GM21576 (cell line): ENCODE results near the gene KDM6B.
"Not testable (repeated sequence)": the region's sequence is repeated elsewhere in the genome, so short reads cannot be mapped to it uniquely, and the experiment has no call there.

Experiments
- ATAC-seq: cut with Tn5 transposase; IDR thresholded peaks from one replicate; pipeline ENCODE4 v1.9.1; 2021; ENCODE audit warnings: mild to moderate bottlenecking, moderate library complexity; ENCODE audit not compliant: unreplicated experiment

KDM6B gene

DNA sequence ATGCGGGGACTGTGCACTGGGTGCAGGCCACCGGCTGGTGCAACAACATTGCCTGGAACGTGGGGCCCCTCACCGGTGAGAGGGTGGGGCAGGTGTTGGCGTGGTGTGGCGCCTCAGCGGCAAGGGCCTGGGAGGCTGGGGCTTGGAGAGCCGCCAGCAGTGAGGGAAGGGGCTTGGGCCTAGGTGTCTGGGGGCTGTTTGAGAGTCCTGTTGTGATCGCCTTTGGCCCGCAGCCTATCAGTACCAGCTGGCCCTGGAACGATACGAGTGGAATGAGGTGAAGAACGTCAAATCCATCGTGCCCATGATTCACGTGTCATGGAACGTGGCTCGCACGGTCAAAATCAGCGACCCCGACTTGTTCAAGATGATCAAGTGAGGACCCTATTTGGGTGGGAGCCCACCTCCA lies 18.2 kb downstream of the KDM6B start:
- ATAC-seq = no peak

DNA sequence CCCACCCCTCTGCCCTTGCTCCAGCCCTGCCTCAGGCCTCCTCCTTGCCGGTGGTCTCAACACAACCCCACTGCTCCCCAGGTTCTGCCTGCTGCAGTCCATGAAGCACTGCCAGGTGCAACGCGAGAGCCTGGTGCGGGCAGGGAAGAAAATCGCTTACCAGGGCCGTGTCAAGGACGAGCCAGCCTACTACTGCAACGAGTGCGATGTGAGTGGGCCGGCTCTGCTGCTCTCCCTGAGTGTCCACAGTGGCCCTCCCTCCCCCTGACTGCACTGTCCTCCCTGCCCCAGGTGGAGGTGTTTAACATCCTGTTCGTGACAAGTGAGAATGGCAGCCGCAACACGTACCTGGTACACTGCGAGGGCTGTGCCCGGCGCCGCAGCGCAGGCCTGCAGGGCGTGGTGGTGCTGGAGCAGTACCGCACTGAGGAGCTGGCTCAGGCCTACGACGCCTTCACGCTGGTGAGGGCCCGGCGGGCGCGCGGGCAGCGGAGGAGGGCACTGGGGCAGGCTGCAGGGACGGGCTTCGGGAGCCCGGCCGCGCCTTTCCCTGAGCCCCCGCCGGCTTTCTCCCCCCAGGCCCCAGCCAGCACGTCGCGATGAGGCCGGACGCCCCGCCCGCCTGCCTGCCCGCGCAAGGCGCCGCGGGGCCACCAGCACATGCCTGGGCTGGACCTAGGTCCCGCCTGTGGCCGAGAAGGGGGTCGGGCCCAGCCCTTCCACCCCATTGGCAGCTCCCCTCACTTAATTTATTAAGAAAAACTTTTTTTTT lies 19.1 kb downstream of the KDM6B start:
- no peak for ATAC-seq

DNA sequence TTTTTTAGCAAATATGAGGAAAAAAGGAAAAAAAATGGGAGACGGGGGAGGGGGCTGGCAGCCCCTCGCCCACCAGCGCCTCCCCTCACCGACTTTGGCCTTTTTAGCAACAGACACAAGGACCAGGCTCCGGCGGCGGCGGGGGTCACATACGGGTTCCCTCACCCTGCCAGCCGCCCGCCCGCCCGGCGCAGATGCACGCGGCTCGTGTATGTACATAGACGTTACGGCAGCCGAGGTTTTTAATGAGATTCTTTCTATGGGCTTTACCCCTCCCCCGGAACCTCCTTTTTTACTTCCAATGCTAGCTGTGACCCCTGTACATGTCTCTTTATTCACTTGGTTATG lies 19.6 kb downstream of the KDM6B start:
- no peak for ATAC-seq

DNA sequence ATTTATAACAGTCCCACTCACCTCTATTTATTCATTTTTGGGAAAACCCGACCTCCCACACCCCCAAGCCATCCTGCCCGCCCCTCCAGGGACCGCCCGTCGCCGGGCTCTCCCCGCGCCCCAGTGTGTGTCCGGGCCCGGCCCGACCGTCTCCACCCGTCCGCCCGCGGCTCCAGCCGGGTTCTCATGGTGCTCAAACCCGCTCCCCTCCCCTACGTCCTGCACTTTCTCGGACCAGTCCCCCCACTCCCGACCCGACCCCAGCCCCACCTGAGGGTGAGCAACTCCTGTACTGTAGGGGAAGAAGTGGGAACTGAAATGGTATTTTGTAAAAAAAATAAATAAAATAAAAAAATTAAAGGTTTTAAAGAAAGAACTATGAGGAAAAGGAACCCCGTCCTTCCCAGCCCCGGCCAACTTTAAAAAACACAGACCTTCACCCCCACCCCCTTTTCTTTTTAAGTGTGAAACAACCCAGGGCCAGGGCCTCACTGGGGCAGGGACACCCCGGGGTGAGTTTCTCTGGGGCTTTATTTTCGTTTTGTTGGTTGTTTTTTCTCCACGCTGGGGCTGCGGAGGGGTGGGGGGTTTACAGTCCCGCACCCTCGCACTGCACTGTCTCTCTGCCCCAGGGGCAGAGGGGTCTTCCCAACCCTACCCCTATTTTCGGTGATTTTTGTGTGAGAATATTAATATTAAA lies 20.2 kb downstream of the KDM6B start:
- no peak for ATAC-seq

DNA sequence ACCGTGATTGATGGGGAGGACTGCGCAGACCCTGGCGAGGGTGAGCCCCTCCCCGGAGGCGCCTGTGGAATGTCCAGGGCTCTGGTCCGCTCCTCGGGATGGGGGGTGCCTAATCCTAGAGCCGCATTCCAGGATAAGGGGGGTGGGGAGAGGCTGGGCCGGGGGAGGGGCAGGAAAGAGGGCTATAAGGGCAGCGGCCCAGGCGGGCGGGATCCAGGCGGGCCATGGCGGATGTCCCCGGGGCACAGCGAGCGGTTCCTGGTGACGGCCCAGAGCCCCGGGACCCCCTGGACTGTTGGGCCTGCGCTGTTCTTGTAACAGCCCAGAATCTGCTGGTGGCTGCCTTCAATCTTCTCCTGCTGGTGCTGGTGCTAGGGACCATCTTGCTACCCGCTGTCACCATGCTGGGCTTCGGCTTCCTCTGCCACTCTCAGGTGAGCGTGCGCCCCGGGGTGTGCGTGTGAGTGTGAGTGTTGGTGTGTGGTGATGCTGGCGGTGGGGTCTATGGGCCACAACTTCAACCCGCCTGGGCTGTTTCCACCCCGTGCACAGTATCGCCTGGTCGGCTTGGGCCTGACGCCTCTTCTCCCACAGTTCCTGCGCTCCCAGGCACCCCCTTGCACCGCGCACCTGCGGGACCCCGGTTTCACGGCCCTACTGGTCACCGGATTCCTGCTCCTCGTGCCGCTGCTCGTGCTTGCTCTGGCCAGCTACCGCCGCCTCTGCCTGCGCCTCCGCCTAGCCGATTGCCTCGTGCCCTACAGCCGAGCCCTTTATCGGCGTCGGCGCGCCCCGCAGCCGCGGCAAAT lies 21.0 kb downstream of the KDM6B start, which contains the start of gene TMEM88:
TSS of gene TMEM88 (plus strand) at position 216 of the 809 bp plus-strand sequence. CDS start at position 225, 9 bp downstream.
- no peak for ATAC-seq

DNA sequence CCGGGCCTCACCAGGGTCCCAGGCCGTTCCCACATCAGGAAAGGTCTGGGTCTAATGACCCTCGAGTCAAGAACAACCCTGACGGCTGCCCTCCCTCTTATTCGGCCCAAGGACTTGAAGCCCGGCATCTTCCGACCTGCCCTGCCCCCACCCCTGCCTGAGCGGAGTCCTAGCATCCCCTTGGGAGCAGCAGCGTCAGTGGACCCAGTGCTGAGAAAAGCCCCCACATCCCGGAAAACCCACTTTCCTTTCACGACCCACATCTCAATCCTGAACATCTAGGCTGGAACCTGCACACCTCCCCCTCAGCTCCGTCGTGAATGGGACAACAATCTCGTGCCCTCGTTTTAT lies 21.6 kb downstream of the KDM6B start:
- no peak for ATAC-seq

DNA sequence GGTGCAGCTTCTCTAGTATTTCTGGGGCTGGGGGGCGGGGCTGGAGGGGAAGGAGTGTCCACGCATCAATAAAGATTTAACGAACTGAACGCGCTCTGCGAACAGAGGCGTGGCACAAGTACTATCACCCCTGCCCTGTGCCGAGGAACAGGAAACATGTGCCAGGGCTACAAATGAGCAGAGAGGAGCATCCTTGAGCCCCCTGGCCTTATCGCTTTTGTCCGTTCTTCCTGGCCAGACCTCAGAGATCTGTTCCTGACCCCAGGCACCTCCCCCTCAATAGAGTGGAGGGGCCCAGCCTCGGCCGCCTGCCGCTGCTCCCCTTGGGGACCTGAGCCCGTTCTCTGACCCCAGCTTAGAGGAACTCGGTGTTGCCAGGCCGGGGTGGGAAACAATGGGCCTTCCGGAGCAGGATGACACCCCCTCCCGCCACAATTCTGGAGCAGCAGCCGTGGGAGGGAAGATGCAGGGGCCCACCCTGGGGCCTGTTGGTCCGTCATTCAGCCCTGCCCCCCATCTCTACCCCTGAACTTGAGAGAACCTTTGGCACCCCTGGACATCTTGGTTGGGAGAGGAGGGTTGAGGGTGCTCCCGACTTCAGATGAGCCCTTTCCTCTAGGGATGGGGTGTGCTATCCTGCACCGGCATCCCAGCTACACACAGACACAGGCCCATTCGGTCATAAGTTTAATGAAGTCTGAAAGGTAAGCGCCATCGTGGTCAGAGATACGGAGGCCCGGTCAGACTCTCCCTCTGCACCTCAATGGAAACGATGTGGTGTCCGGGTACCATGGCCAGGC lies 22.2 kb downstream of the KDM6B start:
- no peak for ATAC-seq

DNA sequence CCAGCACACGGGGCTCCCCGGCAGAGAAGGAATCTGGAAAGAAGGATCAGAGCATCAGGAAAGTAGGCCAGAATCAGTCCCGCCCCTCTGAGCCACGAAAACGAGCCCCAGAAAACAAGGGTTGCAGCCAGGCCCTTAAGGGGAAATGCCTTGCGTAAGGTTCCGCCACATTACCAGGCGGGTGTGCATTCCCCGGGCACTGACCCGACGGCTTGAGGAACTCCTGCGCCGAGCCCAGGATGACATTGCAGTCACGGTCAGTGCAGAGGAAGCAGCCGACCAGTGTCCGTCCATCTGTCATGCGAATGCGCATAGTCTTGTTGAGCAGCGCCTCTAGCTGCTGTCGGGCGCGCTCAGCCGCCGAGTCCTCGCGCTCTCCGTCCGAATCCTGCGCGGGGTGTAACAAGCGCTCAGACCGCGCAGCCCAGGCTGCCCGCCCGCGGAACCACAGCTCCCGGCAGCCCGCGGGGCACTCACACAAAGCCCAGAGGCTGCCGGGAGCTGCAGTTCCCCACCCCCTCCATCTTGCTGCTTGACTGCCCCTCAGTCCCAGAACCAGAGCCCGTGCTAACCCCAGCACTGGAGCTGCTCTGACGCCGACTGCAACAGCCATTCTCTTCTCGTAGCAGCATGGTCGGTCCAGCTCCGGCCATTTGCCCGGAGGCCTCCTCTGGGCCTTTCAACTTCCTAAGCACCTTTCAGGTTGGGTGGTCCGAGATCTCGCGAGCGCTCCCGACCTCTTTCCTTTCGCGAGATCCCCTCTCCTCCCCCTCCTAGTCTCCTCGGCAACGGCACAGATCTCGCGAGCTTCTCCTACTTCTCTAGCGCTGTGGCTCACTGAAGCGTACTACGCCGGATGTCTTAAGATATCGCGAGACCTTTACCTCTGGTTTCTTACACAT lies 23.0 kb downstream of the KDM6B start, which contains the start of gene NAA38:
TSS of gene NAA38 (minus strand) at position 749 of the 902 bp plus-strand sequence. CDS start at position 653, 96 bp downstream.
- ATAC-seq = peak; percentile 62

DNA sequence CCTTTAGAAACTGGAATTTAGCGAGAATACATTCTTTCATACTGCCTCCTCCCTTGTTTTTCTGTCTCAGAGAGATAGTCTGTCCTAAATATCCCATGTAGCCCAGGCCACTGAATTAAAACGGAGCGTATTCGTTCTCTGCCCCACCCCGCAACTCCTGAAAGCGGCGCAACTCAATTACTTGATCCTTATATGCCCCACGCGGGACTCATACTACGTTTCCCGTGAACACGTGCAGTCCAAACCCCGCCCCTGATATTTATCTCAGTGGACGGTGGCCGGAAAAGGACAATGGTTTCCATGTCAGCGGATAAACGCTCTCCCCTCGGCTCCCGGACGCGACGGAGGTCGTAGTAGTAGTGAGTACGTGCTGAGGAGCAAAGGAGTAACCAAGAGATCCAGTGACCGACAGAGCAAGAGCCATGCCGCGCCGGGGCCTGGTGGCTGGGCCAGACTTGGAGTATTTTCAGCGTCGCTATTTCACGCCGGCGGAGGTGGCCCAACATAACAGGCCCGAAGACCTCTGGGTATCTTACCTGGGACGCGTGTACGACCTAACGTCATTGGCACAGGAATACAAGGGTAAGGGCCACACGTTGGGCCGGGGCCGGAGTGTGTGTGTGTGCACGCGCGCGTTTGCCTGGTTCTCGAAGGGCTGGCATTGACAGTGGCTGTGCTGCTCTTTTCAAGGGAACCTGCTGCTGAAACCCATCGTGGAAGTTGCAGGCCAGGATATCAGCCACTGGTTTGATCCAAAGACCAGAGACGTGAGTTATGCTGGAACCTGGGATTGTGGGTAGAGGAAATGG lies 23.9 kb downstream of the KDM6B start, which contains the start of gene CYB5D1:
TSS of gene CYB5D1 (plus strand) at position 291 of the 809 bp plus-strand sequence. CDS start at position 423, 132 bp downstream.
- peak; percentile 39 for ATAC-seq

DNA sequence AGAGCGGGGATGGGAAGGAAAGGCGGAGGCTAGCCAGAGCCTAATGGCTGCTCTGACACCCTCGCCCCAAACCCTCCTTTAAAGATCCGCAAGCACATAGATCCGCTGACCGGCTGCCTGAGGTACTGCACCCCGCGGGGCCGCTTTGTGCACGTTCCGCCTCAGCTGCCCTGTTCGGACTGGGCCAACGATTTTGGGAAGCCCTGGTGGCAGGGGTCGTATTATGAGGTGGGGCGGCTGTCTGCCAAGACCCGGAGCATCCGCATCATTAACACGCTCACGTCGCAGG lies 24.4 kb downstream of the KDM6B start:
- no peak for ATAC-seq

DNA sequence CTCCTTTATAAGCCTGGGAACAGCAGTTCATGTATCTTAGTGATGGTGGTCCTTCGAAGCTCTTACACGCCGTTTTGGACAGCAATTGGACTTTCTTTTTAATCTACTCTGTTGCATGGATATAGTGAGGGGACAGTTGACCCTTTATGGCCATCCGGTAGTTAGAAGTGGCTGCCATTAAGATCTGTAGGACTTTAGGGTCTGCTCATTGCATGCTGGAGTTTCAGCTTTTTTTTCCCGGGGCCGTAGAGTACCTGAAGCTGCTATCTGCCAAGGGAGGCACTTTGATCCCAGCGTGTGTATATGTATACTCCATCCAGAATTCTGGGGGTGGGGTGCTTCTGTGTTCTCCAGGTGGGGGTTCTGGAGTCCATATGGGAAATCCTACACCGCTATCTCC lies 25.0 kb downstream of the KDM6B start:
- ATAC-seq = no peak

DNA sequence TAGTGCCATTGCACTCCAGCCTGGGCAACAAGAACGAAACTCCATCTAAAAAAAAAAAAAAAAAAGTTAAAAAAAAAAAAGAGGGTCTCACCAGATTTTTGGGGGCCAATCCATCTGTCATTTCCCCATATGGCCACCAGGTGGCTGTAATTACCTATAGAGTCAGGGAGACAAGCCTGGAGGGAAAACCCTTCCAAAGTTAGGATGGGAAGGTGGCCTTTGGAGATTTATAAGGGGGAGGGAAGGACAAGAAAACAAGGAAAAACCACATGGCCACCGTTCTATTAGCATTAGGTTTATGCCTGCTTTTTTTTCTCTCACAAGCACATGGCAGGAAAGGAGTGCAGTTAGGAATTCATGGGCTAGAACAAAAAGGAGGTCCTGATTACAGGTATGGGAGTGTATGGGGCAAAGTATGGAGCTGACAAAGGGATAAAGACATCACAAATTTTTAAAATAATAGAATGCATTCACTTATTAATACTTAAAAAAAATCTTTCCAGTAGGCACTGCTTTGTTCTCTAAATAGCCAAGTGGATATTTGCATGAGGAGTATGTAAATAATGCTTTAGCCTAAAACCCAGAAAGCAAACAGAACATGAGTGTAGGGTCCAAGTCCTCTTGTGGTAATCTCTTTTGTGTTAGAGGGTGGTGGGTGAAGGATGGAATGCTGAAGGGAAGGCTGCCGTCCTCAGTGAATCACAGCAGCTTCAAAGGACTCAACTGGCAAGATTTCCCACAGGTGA lies 28.8 kb downstream of the KDM6B start:
- ATAC-seq = no peak

DNA sequence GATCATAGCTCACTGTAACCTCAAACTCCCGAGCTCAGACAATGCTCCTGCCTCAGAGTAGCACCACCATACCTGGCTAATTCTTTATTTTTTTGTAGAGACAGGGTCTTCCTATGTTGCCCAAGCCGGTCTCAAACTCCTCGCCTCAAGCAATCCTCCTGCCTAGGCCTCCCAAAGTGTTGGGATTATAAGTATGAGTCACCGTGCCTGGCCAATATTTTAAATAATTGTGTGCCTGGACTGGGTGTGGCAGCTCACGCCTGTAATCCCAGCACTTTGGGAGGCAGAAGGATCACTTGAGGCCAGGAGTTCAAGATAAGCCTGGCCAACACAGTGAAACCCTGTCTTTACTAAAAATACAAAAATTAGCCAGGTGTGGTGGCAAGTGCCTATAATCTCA lies 30.4 kb downstream of the KDM6B start:
- not testable (repeated sequence) for ATAC-seq

DNA sequence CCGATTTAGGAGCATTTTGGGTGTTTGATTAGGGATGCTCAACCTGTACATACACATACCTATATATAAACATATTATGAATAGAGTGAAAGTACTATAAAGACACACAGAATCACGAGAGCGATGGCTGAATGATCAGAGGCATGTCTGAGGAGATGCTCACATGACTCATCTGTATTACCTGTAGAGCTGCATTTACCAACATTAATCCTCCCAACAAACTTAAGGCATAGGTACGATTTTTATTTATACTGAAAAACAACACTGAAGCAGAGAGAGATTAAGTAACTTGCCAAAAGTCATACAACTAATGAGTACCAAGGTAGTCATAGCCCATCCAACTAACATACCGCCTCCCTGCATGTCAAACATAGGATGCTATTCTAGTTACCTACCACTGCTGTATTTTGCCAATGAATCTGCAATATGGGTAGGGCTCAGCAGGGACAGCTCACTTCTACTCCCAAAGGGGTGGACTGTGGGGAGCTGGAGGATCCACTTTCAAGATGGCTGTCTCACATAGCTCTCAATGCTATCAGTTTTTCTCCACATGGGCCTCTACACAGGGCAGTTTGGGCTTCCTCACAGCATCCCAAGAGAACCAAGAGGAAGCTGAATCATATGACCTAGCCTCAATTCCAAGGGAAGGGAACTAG lies 31.1 kb downstream of the KDM6B start:
- ATAC-seq = no peak

DNA sequence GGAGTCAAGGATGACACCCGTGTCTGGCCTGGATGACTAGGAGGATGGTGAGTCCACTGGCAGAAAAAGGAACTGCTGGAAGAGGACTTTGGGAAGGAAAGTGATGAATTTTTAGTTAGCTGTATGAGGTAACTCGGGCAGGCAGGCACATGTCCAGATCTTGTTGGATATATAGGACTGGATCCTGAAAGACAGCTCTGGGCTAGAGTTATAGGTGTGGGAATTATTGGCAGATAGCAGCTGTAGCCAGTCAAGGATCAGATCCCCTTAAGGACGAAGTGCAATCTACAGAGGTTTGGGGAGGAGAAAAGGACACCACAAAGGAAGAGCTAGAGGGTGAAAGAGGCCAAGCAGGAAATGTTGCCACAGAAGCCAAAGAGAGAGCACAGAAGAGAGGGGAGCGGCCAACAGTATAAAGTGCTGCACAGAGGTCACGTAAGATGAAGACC lies 33.9 kb downstream of the KDM6B start:
- ATAC-seq = no peak

DNA sequence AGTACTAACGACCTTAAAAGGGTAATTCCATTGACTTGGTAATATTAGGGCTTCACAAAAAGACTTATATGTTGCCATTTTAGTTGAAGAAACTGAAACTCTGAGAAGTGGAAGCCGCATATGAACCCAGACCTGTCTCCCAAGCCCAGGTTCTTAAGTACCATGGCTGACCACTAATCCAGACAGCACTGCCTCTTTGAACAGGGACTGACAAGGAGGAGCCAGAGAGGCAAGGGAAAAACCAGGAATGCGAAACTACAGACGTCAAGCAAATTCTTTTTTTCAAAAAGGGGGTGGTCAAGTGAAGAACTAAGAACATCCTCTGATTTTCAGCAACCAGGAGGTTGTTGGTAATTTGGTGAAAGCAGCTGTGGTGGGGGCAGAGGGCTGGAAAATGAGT lies 39.0 kb downstream of the KDM6B start:
- no peak for ATAC-seq

DNA sequence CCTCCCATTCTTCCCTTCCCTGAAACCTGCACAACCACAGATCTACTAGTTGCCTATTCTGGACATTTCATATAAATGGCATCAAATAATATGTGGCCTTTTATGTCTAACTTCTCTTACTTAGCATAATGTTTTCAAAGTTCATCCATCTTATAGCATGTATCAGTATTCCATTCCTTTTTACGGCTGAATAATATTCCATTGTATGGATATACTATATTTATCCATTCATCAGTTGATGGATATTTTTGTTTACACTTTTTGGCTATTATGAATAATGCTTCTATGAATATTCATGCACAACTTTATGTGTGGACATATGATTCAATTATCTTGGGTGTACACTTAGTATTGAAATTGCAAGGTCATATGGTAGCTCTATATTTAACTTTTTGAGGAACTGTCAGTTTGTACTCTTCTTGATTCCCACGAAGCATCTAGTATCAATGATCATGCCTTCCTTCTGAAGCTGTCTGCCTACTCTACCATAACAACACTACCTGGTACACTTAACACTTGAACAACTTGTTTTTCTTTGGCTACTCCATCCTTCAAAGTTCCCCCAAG lies 41.9 kb downstream of the KDM6B start:
- ATAC-seq = no peak
